Measurements from ENCODE around the gene LRRC70.

DNA sequence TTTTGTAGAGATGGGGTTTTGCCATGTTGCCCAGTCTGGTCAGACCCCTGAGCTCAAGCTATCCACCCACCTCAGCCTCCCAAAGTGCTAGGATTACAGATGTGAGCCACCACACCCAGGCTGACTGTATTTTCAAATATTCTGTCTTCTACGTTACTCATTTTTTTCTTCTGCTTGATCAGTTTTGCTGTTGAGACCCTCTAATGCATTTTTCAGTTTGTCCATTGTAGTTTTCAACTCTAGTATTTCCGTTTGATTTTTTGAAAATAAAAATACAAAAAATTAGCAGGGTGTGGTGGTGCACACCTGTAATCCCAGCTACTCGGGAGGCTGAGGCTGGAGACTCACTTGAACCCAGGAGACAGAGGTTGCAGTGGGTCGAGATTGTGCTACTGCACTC lies 10.5 kb upstream of the LRRC70 start:
- TF ChIP-seq, protein P1, sequence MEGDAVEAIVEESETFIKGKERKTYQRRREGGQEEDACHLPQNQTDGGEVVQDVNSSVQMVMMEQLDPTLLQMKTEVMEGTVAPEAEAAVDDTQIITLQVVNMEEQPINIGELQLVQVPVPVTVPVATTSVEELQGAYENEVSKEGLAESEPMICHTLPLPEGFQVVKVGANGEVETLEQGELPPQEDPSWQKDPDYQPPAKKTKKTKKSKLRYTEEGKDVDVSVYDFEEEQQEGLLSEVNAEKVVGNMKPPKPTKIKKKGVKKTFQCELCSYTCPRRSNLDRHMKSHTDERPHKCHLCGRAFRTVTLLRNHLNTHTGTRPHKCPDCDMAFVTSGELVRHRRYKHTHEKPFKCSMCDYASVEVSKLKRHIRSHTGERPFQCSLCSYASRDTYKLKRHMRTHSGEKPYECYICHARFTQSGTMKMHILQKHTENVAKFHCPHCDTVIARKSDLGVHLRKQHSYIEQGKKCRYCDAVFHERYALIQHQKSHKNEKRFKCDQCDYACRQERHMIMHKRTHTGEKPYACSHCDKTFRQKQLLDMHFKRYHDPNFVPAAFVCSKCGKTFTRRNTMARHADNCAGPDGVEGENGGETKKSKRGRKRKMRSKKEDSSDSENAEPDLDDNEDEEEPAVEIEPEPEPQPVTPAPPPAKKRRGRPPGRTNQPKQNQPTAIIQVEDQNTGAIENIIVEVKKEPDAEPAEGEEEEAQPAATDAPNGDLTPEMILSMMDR (IDR thresholded peaks at IDR 0.05), result no peak
- TF ChIP-seq EZH2 (IDR thresholded peaks at IDR 0.05), result no peak

Measured in neural progenitor cell (in vitro differentiated cells).